Lower lobe of right lung (tissue), 2 donors: ENCODE measurements around the gene ORC3. TPM values are rescaled to one million over a fixed set of nuclear protein-coding genes. Genes with fewer than 3 reads are reported as not detected.

Source experiments
- ATAC-seq, 2 donors: fragments of 200-7000 bp; cut with Tn5 transposase; one replicate each; pipeline ENCODE4 v1.9.1; 2020 to 2022; ENCODE audit warnings: mild to moderate bottlenecking in 2 of 2, moderate library complexity in 2 of 2
- DNase-seq: peaks from one replicate; pipeline ENCODE4 v3.0.0-alpha.2; 2020
- H3K27ac ChIP-seq: fragments of 200-600 bp; one replicate; pipeline ENCODE4 v1.8.0; 2022
- H3K27me3 ChIP-seq: fragments of 200-600 bp; one replicate; pipeline ENCODE4 v1.8.0; 2022; ENCODE audit warnings: low read depth
- H3K36me3 ChIP-seq: fragments of 200-600 bp; one replicate; pipeline ENCODE4 v1.8.0; 2022; ENCODE audit warnings: mild to moderate bottlenecking
- H3K4me1 ChIP-seq: fragments of 200-600 bp; one replicate; pipeline ENCODE4 v1.8.0; 2022
- H3K4me3 ChIP-seq: fragments of 200-600 bp; one replicate; pipeline ENCODE4 v1.8.0; 2022; ENCODE audit warnings: mild to moderate bottlenecking
- H3K9me3 ChIP-seq: fragments of 200-600 bp; one replicate; pipeline ENCODE4 v1.8.0; 2022
- CTCF ChIP-seq: fragments of 200-600 bp; IDR thresholded peaks from one replicate; pipeline ENCODE4 v1.8.0; 2022; ENCODE audit warnings: antibody characterized with exemption, mild to moderate bottlenecking
- intact Hi-C: fragments of 100-400 bp; cut with DNase I; formaldehyde crosslinking; loops from one replicate; pipeline ENCODE4 v1.11.0; 2022
- total RNA-seq: library from RNA; stranded (reverse); fragmentation: NEBNext Ultra II Directional; extraction: Animal tissue kit (Norgen Biotek cat#: 25700); gene quantifications from one replicate; pipeline ENCODE4 v1.2.1, GENCODE V29; 2021
- donor health status: DM: no; HTN: yes; CAD: no; lungs with severe emphysema.

ORC3 gene
- total RNA-seq, 1 donor from 2014 or later: 16.6 TPM

- intact Hi-C loops: no loop called here
These were observed 6.1 kb upstream of the ORC3 start for GRCh38 chr6:87583822-87584221.

GRCh38 chr6:87586371-87587077, 3.4 kb upstream of the ORC3 start:
- H3K9me3 ChIP-seq: no peaks in the 10 kb centered on the region
- H3K4me1 ChIP-seq: peaks cover 46% of the 10 kb centered on the region
- no peak overlapping the region for H3K27ac ChIP-seq
- DNase-seq: no peak
- TF ChIP-seq CTCF: no peak
- no peak for ATAC-seq
- no peaks in the 10 kb centered on the region for H3K27me3 ChIP-seq
- peaks cover 22% of the 10 kb centered on the region for H3K36me3 ChIP-seq
- intact Hi-C loops: no loop called here
- no peak overlapping the region for H3K4me3 ChIP-seq

More at GRCh38 chr6:87583822-87584221, 6.1 kb upstream of the ORC3 start:
- no peak overlapping the region for H3K4me3 ChIP-seq
- no peaks in the 10 kb centered on the region for H3K9me3 ChIP-seq
- no peak for ATAC-seq
- H3K27ac ChIP-seq: no peak overlapping the region
- H3K36me3 ChIP-seq: peaks cover 48% of the 10 kb centered on the region
- H3K27me3 ChIP-seq: no peaks in the 10 kb centered on the region
- DNase-seq: no peak
- no peak for TF ChIP-seq CTCF
- H3K4me1 ChIP-seq: peaks cover 31% of the 10 kb centered on the region

GRCh38 chr6:87588756-87589407, 1.1 kb upstream of the ORC3 start:
- peaks cover 9% of the 10 kb centered on the region for H3K36me3 ChIP-seq
- H3K27me3 ChIP-seq: no peaks in the 10 kb centered on the region
- ATAC-seq (peak in 1 of 2 donors; percentile 9), DNase-seq (no peak)
- peaks cover 48% of the 10 kb centered on the region for H3K4me1 ChIP-seq
- H3K4me3 ChIP-seq: peak overlapping the region; percentile 83
- H3K27ac ChIP-seq: peak overlapping the region; percentile 91
- TF ChIP-seq CTCF: no peak
- no peaks in the 10 kb centered on the region for H3K9me3 ChIP-seq
- intact Hi-C loops: no loop called here

- Histone ChIP-seq H3K36me3 (peaks cover 17% of the 10 kb centered on the region), H3K4me3 (peak overlapping the region; percentile 83), H3K27me3 (no peaks in the 10 kb centered on the region), H3K4me1 (peaks cover 45% of the 10 kb centered on the region), H3K9me3 (no peaks in the 10 kb centered on the region), H3K27ac (peak overlapping the region; percentile 91)
- DNase-seq: no peak
- intact Hi-C loops: no loop called here
- no peak for TF ChIP-seq CTCF
- no peak for ATAC-seq
These were observed 514 bp downstream of the ORC3 start for GRCh38 chr6:87590417-87590880.

GRCh38 chr6:87590990-87591389, 1.1 kb downstream of the ORC3 start:
- Histone ChIP-seq H3K9me3 (no peaks in the 10 kb centered on the region), H3K4me1 (peaks cover 45% of the 10 kb centered on the region), H3K27ac (no peak overlapping the region), H3K4me3 (peak overlapping the region; percentile 83), H3K36me3 (peaks cover 23% of the 10 kb centered on the region), H3K27me3 (no peaks in the 10 kb centered on the region)
- DNase-seq: no peak
- TF ChIP-seq CTCF: no peak
- intact Hi-C loops: no loop called here
- no peak for ATAC-seq
